WI38 (cell line): ENCODE results near the gene TRIM38.

Source experiments
- H3K4me3 ChIP-seq: 2 replicates; pipeline ENCODE4 v1.5.1; 2011; ENCODE audit warnings: low read depth, mild to moderate bottlenecking, control low read depth, low read length
- TF ChIP-seq, protein P1 (sequence below): IDR thresholded peaks from 2 replicates; pipeline ENCODE4 v1.5.1; 2012; ENCODE audit warnings: low read depth, mild to moderate bottlenecking, control low read depth, low read length

The TRIM38 gene

DNA sequence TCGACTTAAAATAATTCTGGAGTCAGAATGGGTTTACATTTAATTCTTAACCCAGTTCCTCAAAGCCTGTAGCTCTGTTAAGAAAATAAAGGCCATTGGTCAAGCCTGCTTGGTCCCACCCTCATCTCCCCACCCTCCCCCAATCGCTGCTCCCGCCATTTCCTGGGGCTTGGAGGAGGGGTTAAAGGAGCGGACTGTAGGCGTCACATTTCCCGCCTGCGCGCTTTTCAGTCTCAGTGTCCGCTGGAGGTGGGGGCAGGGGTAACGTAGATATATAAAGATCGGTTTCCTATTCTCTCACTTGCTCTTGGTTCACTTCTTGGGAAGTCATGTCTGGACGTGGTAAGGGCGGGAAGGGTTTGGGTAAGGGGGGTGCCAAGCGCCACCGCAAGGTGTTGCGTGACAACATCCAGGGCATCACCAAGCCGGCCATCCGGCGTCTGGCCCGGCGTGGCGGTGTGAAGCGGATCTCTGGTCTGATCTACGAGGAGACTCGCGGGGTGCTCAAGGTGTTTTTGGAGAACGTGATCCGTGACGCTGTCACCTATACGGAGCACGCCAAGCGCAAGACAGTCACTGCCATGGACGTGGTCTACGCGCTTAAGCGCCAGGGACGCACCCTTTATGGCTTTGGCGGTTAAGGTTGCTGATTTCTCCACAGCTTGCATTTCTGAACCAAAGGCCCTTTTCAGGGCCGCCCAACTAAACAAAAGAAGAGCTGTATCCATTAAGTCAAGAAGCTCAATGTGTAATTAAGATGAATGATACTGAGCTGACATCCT, 58.9 kb downstream of the TRIM38 start:
- H3K4me3 ChIP-seq, result peak overlapping the region; percentile 72
- TF ChIP-seq, protein P1, sequence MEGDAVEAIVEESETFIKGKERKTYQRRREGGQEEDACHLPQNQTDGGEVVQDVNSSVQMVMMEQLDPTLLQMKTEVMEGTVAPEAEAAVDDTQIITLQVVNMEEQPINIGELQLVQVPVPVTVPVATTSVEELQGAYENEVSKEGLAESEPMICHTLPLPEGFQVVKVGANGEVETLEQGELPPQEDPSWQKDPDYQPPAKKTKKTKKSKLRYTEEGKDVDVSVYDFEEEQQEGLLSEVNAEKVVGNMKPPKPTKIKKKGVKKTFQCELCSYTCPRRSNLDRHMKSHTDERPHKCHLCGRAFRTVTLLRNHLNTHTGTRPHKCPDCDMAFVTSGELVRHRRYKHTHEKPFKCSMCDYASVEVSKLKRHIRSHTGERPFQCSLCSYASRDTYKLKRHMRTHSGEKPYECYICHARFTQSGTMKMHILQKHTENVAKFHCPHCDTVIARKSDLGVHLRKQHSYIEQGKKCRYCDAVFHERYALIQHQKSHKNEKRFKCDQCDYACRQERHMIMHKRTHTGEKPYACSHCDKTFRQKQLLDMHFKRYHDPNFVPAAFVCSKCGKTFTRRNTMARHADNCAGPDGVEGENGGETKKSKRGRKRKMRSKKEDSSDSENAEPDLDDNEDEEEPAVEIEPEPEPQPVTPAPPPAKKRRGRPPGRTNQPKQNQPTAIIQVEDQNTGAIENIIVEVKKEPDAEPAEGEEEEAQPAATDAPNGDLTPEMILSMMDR, result no peak

DNA sequence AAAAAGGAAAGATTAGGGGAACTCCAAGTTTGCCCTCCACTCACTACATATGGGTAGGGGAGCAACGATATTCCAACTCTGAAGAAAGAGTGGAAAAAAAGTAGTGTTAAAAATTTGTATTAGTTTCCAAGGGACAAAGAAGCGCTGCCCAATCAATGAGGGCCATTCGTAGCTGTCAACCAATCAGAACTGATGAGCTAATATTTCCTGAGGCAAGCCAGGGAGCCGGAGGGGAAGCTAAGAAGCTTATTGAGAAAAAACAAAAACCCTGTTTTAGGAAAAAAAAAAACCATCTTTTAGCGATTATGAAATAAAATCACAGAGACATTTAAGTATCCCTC, 59.5 kb downstream of the TRIM38 start:
- TF ChIP-seq, protein P1, result no peak
- H3K4me3 ChIP-seq, result peak overlapping the region; percentile 72

DNA sequence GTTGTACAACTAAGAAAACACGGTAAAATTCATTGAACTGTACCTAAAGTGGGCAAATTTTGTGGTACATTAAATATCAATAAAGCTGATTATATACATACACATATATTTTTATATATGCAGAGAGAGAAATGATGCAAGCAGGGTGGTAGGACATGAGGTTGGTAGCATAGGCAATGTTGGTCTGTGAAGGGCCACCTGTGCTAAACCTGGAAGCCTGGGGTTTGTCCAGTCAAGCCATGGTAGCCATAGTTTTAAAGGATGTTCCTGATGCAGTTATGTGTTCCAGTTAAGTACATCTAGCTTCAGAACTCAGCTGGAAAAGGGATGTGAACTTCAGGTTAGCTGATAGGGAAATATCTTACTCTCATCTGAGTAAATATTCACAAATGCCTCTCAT, 60.1 kb downstream of the TRIM38 start:
- TF ChIP-seq, protein P1, result no peak
- no peak overlapping the region for H3K4me3 ChIP-seq

DNA sequence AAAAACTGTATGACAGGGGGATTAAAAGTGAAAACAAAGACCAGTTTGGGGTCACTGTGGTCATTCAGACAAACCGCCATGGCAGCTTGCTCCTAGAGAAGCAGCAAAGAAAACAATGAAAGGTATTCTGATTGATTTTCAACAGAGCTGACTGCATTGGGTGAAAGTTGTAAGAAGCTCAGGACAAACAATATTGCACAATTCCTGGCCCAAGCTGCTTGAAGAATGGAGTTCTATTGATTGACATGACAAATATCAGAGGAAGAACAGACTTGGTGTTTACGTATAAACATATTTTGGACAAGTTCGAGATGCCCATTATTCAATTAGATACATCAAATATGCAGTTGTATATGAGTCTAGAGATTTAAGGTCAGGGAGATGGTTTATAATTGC, 62.0 kb downstream of the TRIM38 start:
- TF ChIP-seq, protein P1, result no peak
- no peak overlapping the region for H3K4me3 ChIP-seq

DNA sequence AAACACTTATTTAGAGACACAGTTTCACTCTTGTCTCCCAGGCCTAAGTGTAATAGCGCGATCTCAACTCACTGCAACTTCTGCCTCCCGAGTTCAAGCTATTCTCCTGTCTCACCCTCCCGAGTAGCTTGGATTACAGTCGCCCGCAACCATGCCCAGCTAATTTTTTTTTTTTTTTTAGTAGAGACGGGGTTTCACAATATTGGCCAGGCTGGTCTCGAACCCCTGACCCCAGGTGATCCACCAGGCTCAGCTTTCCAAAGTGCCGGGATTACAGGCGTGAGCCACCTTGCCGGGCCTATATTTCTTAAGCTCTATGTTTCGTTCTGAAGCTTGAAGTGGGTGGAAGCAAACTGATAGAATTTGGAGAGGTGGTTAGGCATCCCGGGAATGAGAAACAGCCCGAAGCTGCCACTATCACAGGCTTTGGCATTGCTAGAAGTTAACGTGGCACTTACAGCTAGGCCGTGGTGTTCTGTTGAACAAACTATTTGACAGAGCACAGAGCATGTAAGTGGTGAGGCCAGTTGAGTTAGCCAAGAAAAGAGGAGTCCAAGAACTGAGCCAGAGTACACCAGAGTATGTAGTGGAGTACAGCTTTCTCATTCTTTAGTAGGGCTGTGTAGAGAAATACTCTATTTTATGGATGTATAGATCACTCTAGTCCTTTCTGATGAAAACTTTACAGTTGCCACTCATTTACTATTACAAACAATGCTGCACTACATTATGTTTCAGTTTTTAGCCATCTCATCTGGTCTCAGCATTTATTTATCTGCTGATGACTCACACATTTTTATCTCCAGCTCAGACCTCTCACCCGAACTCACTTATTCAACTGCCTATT, 62.7 kb downstream of the TRIM38 start:
- TF ChIP-seq, protein P1, result no peak
- H3K4me3 ChIP-seq, result peak overlapping the region; percentile 82

DNA sequence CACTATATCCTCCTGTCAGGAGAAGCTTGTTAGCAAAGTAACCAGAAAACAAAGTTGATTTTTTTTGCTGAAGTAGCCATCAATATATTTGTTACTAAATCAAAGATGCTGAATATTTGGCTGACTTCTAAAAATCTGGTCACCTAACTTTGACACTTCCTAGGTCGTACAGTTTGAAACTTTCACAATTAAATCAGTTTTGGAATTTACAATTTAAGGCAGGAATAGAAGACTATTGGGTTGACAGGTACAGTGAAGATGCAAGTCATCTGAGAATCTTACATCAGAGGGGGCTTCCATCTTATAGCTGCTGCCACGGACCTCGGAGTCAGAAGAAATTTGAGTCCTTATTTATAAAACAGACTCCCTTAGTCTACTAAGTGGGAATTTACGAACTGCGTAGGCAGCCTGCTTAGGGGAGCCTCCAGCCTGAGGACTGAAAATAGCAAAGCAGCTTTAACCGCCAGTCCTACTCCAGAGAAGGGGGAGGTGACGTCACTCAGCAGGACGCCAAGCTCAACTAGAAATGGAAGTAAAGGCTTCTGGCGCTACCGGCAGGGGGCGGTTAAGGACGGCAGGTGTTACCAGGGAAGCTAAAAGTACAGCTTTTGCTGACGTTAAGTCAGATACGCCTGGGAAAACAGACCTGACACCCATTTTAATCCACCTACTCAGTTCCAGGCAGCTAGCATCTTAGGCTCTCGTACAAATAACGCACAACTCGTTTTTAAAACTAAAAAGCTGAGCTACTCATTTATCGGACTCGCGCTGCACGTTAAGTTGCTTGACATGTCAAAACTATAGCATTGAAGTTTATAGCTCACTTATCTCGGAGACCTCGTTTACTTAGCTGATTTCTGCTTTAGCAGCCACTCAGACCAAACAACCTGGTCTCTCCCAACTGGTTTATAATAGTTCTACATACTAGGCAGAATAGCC, 63.6 kb downstream of the TRIM38 start:
- peak overlapping the region; percentile 82 for H3K4me3 ChIP-seq
- TF ChIP-seq, protein P1, result peak; percentile 92
